H1 (cell line): ENCODE data around the gene POLR2F. TPM values are rescaled to one million over a fixed set of nuclear protein-coding genes. Genes with fewer than 3 reads are reported as not detected.

Experiments used
- CTCF ChIA-PET: fragments of 300-600 bp; sonication (Branson Sonifier 250); formaldehyde crosslinking; loops from one replicate; lab custom pipeline; 2021; ENCODE audit not compliant: partially characterized antibody; lab: Charles Lee
- POLR2A ChIA-PET: fragments of 300-600 bp; sonication (Branson Sonifier 250); formaldehyde crosslinking; loops from one replicate; lab custom pipeline; 2021; ENCODE audit warnings: inconsistent platforms; ENCODE audit not compliant: partially characterized antibody; lab: Charles Lee
- DNase-seq, 2 experiments: peaks; one replicate each; pipeline versions ENCODE4 v3.0.0 to v3.0.0-alpha.2; 2010 to 2022; ENCODE audit warnings: low spot score in 2 of 2, low read depth in 1 of 2, mixed read lengths in 1 of 2
- FAIRE-seq: peaks from 2 replicates; lab custom pipeline; 2011; peaks lifted over from hg19 to GRCh38; lab: Jason Lieb, UNC
- H2AFZ ChIP-seq: 2 replicates; pipeline ENCODE4 v1.8.1; 2012; ENCODE audit warnings: low read length, inconsistent platforms
- H2AK5ac ChIP-seq: 2 replicates; pipeline ENCODE4 v1.6.1; 2013; ENCODE audit warnings: low read depth, low read length
- H2BK120ac ChIP-seq: replicated peaks from 2 replicates; pipeline ENCODE3; 2013; ENCODE audit warnings: low read depth, low read length, inconsistent platforms
- H2BK12ac ChIP-seq: 2 replicates; pipeline ENCODE4 v1.6.1; 2013; ENCODE audit warnings: low read depth, low read length
- H2BK15ac ChIP-seq: 2 replicates; pipeline ENCODE4 v1.6.1; 2013; ENCODE audit warnings: low read length
- H2BK20ac ChIP-seq: 2 replicates; pipeline ENCODE4 v1.6.1; 2013; ENCODE audit warnings: low read length
- H2BK5ac ChIP-seq: 2 replicates; pipeline ENCODE4 v1.6.1; 2013; ENCODE audit warnings: low read depth, low read length
- H3K14ac ChIP-seq: 2 replicates; pipeline ENCODE4 v1.6.1; 2013; ENCODE audit warnings: inconsistent platforms; ENCODE audit not compliant: insufficient read length
- H3K18ac ChIP-seq: 2 replicates; pipeline ENCODE4 v1.6.1; 2013; ENCODE audit warnings: low read length; ENCODE audit errors: extremely low read depth
- H3K23ac ChIP-seq: 2 replicates; pipeline ENCODE4 v1.6.1; 2013; ENCODE audit warnings: inconsistent platforms; ENCODE audit not compliant: insufficient read length
- H3K23me2 ChIP-seq: 2 replicates; pipeline ENCODE4 v1.6.1; 2013; ENCODE audit warnings: low read depth, low read length
- H3K27ac ChIP-seq: 2 replicates; pipeline ENCODE4 v1.6.1; 2011; ENCODE audit warnings: low read depth, low read length, inconsistent platforms
- H3K27me3 ChIP-seq, 4 experiments: replicated peaks in 1 of 4; 1 replicate in 1 of 4; 2 replicates in 3 of 4; pipeline versions ENCODE4 v1.6.1 to v1.8.1; 2011 to 2013; ENCODE audit warnings: low read length in 3 of 4, mild to moderate bottlenecking in 3 of 4, inconsistent platforms in 2 of 4, mixed read lengths in 2 of 4, moderate library complexity in 1 of 4; ENCODE audit not compliant: control insufficient read depth in 3 of 4, insufficient read depth in 3 of 4; ENCODE audit errors: extremely low read depth in 1 of 4
- H3K36me3 ChIP-seq, 4 experiments: 2 replicates each; pipeline versions ENCODE4 v1.6.1 to v1.8.1; 2011 to 2013; ENCODE audit warnings: mild to moderate bottlenecking in 4 of 4, low read length in 3 of 4, moderate library complexity in 2 of 4, control low read depth in 1 of 4, inconsistent platforms in 1 of 4; ENCODE audit not compliant: insufficient read depth in 4 of 4, control insufficient read depth in 2 of 4
- H3K4ac ChIP-seq: replicated peaks from 2 replicates; pipeline ENCODE3; 2013; ENCODE audit warnings: low read length, low read depth, mixed read lengths, inconsistent platforms; ENCODE audit not compliant: insufficient read length
- H3K4me1 ChIP-seq, 4 experiments: replicated peaks in 1 of 4; 1 replicate in 1 of 4; 2 replicates in 3 of 4; pipeline versions ENCODE4 v1.6.1 to v1.8.1; 2011 to 2013; ENCODE audit warnings: low read length in 3 of 4, inconsistent platforms in 2 of 4, mixed read lengths in 1 of 4; ENCODE audit not compliant: insufficient read depth in 4 of 4, control insufficient read depth in 3 of 4
- H3K4me2 ChIP-seq, 2 experiments: 2 replicates each; pipeline versions ENCODE4 v1.6.1 to v1.8.1; 2011 to 2013; ENCODE audit warnings: low read depth in 2 of 2, low read length in 2 of 2, control low read depth in 1 of 2, inconsistent platforms in 1 of 2, mild to moderate bottlenecking in 1 of 2; ENCODE audit not compliant: insufficient read depth in 1 of 2
- H3K4me3 ChIP-seq, 4 experiments: fragments of 200-600, 300-600 bp in 1 of 4; sonication (generic), shearing (Covaris generic), sonication (Bioruptor Twin) in 1 of 4; 2 replicates each; pipeline versions ENCODE4 v1.5.1 to v1.8.1; 2011 to 2016; ENCODE audit warnings: low read length in 4 of 4, low read depth in 3 of 4, control low read depth in 2 of 4, inconsistent platforms in 2 of 4, mild to moderate bottlenecking in 2 of 4, mixed read lengths in 1 of 4, moderate library complexity in 1 of 4; ENCODE audit not compliant: insufficient read depth in 2 of 4; ENCODE audit errors: extremely low read depth in 1 of 4
- H3K56ac ChIP-seq: replicated peaks from 2 replicates; pipeline ENCODE3; 2013; ENCODE audit warnings: low read depth, mild to moderate bottlenecking, mixed read lengths, low read length, inconsistent platforms; ENCODE audit not compliant: insufficient read length
- H3K79me1 ChIP-seq: 2 replicates; pipeline ENCODE4 v1.6.1; 2013; ENCODE audit warnings: low read depth, low read length, control low read depth
- H3K79me2 ChIP-seq, 2 experiments: 2 replicates each; pipeline versions ENCODE4 v1.6.1 to v1.8.1; 2012 to 2013; ENCODE audit warnings: low read length in 2 of 2, mild to moderate bottlenecking in 2 of 2, inconsistent platforms in 1 of 2; ENCODE audit not compliant: insufficient read depth in 2 of 2, control insufficient read depth in 1 of 2
- H3K9ac ChIP-seq, 4 experiments: replicated peaks in 1 of 4; 1 replicate in 1 of 4; 2 replicates in 3 of 4; pipeline versions ENCODE4 v1.6.1 to v1.8.1; 2011 to 2013; ENCODE audit warnings: low read depth in 3 of 4, low read length in 3 of 4, control low read depth in 2 of 4, mild to moderate bottlenecking in 2 of 4, moderate library complexity in 2 of 4, inconsistent platforms in 1 of 4; ENCODE audit errors: extremely low read depth in 1 of 4
- H3K9me3 ChIP-seq, 2 experiments: 2 replicates each; pipeline versions ENCODE4 v1.6.1 to v1.8.1; 2012 to 2013; ENCODE audit warnings: mild to moderate bottlenecking in 2 of 2, moderate library complexity in 2 of 2, control low read depth in 1 of 2, inconsistent platforms in 1 of 2, low read depth in 1 of 2, low read length in 1 of 2, mixed read lengths in 1 of 2; ENCODE audit not compliant: insufficient read depth in 2 of 2
- H4K20me1 ChIP-seq, 2 experiments: replicated peaks in 1 of 2; 2 replicates each; pipeline versions ENCODE3 to v1.8.1; 2011 to 2013; ENCODE audit warnings: inconsistent platforms in 2 of 2, low read length in 2 of 2, mild to moderate bottlenecking in 1 of 2; ENCODE audit not compliant: insufficient read depth in 2 of 2, control insufficient read depth in 1 of 2
- H4K5ac ChIP-seq: 2 replicates; pipeline ENCODE4 v1.6.1; 2013; ENCODE audit warnings: low read length, low read depth, mixed read lengths, inconsistent platforms; ENCODE audit not compliant: insufficient read length
- H4K8ac ChIP-seq: 2 replicates; pipeline ENCODE4 v1.8.0; 2013; ENCODE audit warnings: mild to moderate bottlenecking, moderate library complexity, low read length, inconsistent platforms; ENCODE audit not compliant: insufficient read depth; ENCODE audit errors: extremely low read depth
- H4K91ac ChIP-seq: replicated peaks from 2 replicates; pipeline ENCODE3; 2013; ENCODE audit warnings: low read length, mixed read lengths, inconsistent platforms; ENCODE audit not compliant: insufficient read length
- ASH2L ChIP-seq: fragments of 200-600, 300-600 bp; sonication (generic); IDR thresholded peaks from one replicate; pipeline ENCODE4 v1.7.1; 2017; ENCODE audit warnings: low read length
- BCL11A ChIP-seq, 2 experiments: IDR thresholded peaks; one replicate each; pipeline ENCODE4 v1.6.1; 2011; ENCODE audit warnings: low read depth in 2 of 2, low read length in 2 of 2, mild to moderate bottlenecking in 2 of 2
- CBX8 ChIP-seq: fragments of 300-800, 300-1000 bp; sonication (generic); IDR thresholded peaks from 2 replicates; pipeline ENCODE4 v1.7.1; 2016; ENCODE audit warnings: low read depth, low read length, borderline replicate concordance
- CEBPB ChIP-seq: IDR thresholded peaks from 2 replicates; pipeline ENCODE4 v1.6.1; 2012; ENCODE audit warnings: low read depth, low read length
- CREB1 ChIP-seq: IDR thresholded peaks from 2 replicates; pipeline ENCODE4 v1.6.1; 2012; ENCODE audit warnings: inconsistent platforms
- GTF2F1 ChIP-seq: IDR thresholded peaks from 2 replicates; pipeline ENCODE4 v1.6.1; 2012; ENCODE audit warnings: low read depth, low read length, improper control_type of control experiment, borderline replicate concordance
- JUND ChIP-seq: IDR thresholded peaks from 2 replicates; pipeline ENCODE4 v1.6.1; 2011; ENCODE audit warnings: mild to moderate bottlenecking, improper control_type of control experiment, low read length
- KDM4A ChIP-seq: IDR thresholded peaks from one replicate; pipeline ENCODE4 v1.7.1; 2012; ENCODE audit warnings: low read depth, mild to moderate bottlenecking, moderate library complexity, low read length, inconsistent platforms; ENCODE audit not compliant: severe bottlenecking
- RAD21 ChIP-seq, 2 experiments: IDR thresholded peaks in 1 of 2; conservative IDR thresholded peaks in 1 of 2; 2 replicates each; pipeline ENCODE4 v1.6.1; 2011; ENCODE audit warnings: low read depth in 2 of 2, low read length in 2 of 2, improper control_type of control experiment in 1 of 2, inconsistent platforms in 1 of 2, mild to moderate bottlenecking in 1 of 2, moderate library complexity in 1 of 2
- RBBP5 ChIP-seq: IDR thresholded peaks from 2 replicates; pipeline ENCODE4 v1.7.1; 2012; ENCODE audit warnings: low read depth, mild to moderate bottlenecking, inconsistent platforms, low read length, moderate library complexity, borderline replicate concordance
- SIRT6 ChIP-seq: IDR thresholded peaks from one replicate; pipeline ENCODE4 v1.7.1; 2012; ENCODE audit warnings: low read length, inconsistent platforms
- SP2 ChIP-seq: IDR thresholded peaks from 2 replicates; pipeline ENCODE4 v1.6.1; 2012; ENCODE audit warnings: mild to moderate bottlenecking, low read length, inconsistent platforms
- TAF1 ChIP-seq: IDR thresholded peaks from 2 replicates; pipeline ENCODE4 v1.6.1; 2011; ENCODE audit warnings: mild to moderate bottlenecking, low read depth, low read length
- TCF12 ChIP-seq: IDR thresholded peaks from 2 replicates; pipeline ENCODE4 v1.6.1; 2011; ENCODE audit warnings: low read depth, mild to moderate bottlenecking, low read length
- WGBS, 2 experiments: shearing (Covaris generic) in 1 of 2; methylation state at CpG; one replicate each; pipeline versions ENCODE4 v1.1.6 to v1.1.7; 2013 to 2015; ENCODE audit warnings: low lambda C conversion rate in 2 of 2, mixed read lengths in 2 of 2, inconsistent platforms in 1 of 2, low coverage in 1 of 2, missing lambda C conversion rate in 1 of 2; ENCODE audit not compliant: insufficient replicate concordance in 2 of 2, insufficient coverage in 1 of 2, insufficient read length in 1 of 2; ENCODE audit errors: extremely low coverage in 1 of 2, missing lambda C conversion rate in 1 of 2; 5-methylcytosine and 5-hydroxymethylcytosine counted together
- polyA plus RNA-seq, 7 experiments: library from polyadenylated mRNA; depleted of rRNA in 3 of 7; stranded (reverse) in 5 of 7; unstranded in 2 of 7; fragments of >200 nt in 5 of 7; fragments of 200-250 nt in 2 of 7; gene quantifications; 1 replicate in 5 of 7; 2 replicates in 1 of 7; 4 replicates in 1 of 7; pipeline versions ENCODE4 v1.2.1 to v1.2.3, GENCODE V29; 2011 to 2013; ENCODE audit warnings: missing spikeins in 2 of 7, mixed read lengths in 2 of 7
- total RNA-seq: library from RNA; stranded (reverse); fragmentation: NEBNext Ultra II Directional; extraction: Animal tissue kit (Norgen Biotek cat#: 25700); gene quantifications from 2 replicates; pipeline ENCODE4 v1.2.1, GENCODE V29; 2021

POLR2F gene
- total and polyA plus RNA-seq, 2 of the 8 experiments (the other 6 are each of a cell fraction or from before 2014, with no cell fraction given) = 150 to 176 TPM

DNA sequence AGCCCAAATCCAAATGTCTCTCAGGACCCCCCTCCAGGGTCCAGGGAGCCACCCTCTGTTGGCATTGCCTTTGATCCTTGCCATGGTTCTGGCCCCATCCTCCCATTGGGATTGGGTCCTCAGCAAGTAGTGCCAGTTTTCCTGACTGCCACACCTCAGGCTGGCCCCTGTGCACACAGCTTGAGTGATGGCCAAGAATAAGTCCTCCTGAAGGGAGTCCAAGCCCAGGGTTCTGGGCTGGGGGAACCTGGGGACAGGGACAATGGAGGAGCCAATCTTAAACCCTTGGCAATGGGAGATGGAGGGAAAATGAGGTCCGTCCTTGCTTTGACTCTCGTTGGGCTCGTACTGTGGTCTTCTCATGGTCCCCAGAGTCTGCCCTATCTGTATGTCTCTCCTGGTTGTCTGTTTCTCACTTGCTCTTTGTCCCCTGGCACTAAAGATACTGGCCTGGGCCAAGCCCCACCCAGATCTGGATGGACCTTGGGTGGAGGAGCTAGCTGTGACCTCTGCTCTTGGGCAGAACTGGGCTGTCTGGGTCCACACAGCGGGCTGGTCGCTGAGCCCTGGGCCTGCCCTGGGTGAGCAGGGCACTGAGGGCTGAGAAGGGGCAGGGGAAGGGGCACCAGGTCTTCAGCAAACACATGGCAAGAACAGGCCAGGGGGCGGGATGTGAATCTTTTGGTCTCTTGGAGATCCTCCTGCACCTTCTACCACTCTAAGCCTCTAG, 27.9 kb downstream of the POLR2F start:
- Histone ChIP-seq H3K23ac (no peak overlapping the region), H3K27me3 (peaks cover 0 to 19% (median 12%) of the 10 kb centered on the region in 4 experiments; a peak in 5 of 7 replicates), H2BK12ac (no peak overlapping the region), H3K18ac (no peak overlapping the region), H3K4ac (no peak overlapping the region), H3K9ac (no peak overlapping the region), H3K14ac (no peak overlapping the region), H2BK5ac (no peak overlapping the region), H3K4me1 (peaks cover 0 to 30% (median 14%) of the 10 kb centered on the region in 4 experiments; a peak in 6 of 7 replicates), H3K79me1 (no peaks in the 10 kb centered on the region), H2BK20ac (no peak overlapping the region), H3K79me2 (no peaks in the 10 kb centered on the region), H3K9me3 (no peaks in the 10 kb centered on the region), H3K56ac (no peak overlapping the region), H3K27ac (no peak overlapping the region), H3K36me3 (no peaks in the 10 kb centered on the region), H2AK5ac (no peak overlapping the region), H2BK120ac (no peak overlapping the region), H2BK15ac (no peak overlapping the region), H2AFZ (no peak overlapping the region), H4K5ac (no peak overlapping the region), H3K4me2 (no peak overlapping the region), H4K8ac (no peak overlapping the region), H4K20me1 (peaks cover 2 to 4% of the 10 kb centered on the region in 2 experiments), H4K91ac (no peak overlapping the region), H3K23me2 (peaks cover 13% of the 10 kb centered on the region; the same call in 1 of the 2 replicates), H3K4me3 (no peak overlapping the region)
- DNase-seq (no peak), FAIRE-seq (no peak)
- POLR2A ChIA-PET = interaction anchor here (4.8 kb wide), 1 partner anchor 10 kb away, joined by 26 read pairs; no protein-coding TSS in a partner anchor
- CTCF ChIA-PET = interaction anchor here (0.9 to 3.9 kb wide), 4 partner anchors 10 to 72 kb away, joined by 3 to 20 read pairs (median 13); no protein-coding TSS in a partner anchor
- 88% methylated on average over 6 of the region's 6 CpGs; no CpG with 5 or more reads in 1 of the 2 experiments for WGBS, 2 experiments
- TF ChIP-seq ASH2L (no peak), CBX8 (no peak), BCL11A (IDR thresholded peaks at IDR 0.05; ENCODE audit: low read depth in 2 of 2, low read length in 2 of 2) (no peak), RAD21 (IDR thresholded peaks at IDR 0.05 in 1 of 2, conservative IDR thresholded peaks at IDR 0.05 in 1 of 2; ENCODE audit: low read depth in 2 of 2, low read length in 2 of 2) (no peak), SIRT6 (no peak), CEBPB (no peak), SP2 (no peak), TCF12 (no peak), TAF1 (no peak), GTF2F1 (no peak), CREB1 (no peak), JUND (no peak), KDM4A (no peak), RBBP5 (no peak)
